Measurements from ENCODE around the gene TCEANC. TPM values are rescaled to one million over a fixed set of nuclear protein-coding genes. Genes with fewer than 3 reads are reported as not detected.

Gene TCEANC
- total RNA-seq, 1 experiment from 2014 or later: 4.0 TPM

- Mint-ChIP-seq H3K36me3 (ENCODE audit: insufficient read depth, unreplicated experiment) (no peaks in the 10 kb centered on the region), H3K27me3 (ENCODE audit: insufficient read depth, unreplicated experiment) (peaks cover 51% of the 10 kb centered on the region), H3K9me3 (ENCODE audit: unreplicated experiment) (no peaks in the 10 kb centered on the region), H3K27ac (ENCODE audit: low read depth, unreplicated experiment) (no peak overlapping the region), H3K4me1 (ENCODE audit: insufficient read depth, unreplicated experiment) (peaks cover 13% of the 10 kb centered on the region), H3K4me3 (ENCODE audit: unreplicated experiment) (no peak overlapping the region)
- no TSS peak for BruUV-seq (replicated peaks)
- no peak for DNase-seq (ENCODE audit: unreplicated experiment)
- POLR2A ChIA-PET: interaction anchor here (0.6 to 1.1 kb wide), 5 partner anchors 19 to 215 kb away, joined by 3 to 5 read pairs (median 4); partner anchors contain the start of gene RAB9A
- no peak for TF ChIP-seq CTCF (IDR thresholded peaks at IDR 0.05; ENCODE audit: unreplicated experiment)
- CTCF ChIA-PET: interaction anchor here (0.5 to 2.5 kb wide), 7 partner anchors 47 to 1712 kb away, joined by 3 to 16 read pairs (median 5); no protein-coding TSS in a partner anchor
- intact Hi-C loops (cut with micrococcal nuclease): loop anchor here (10.0 kb wide), 1 partner anchor 245 kb away; no protein-coding TSS in a partner anchor
Measured at GRCh38 chrX:13649838-13650237, 3.1 kb upstream of the TCEANC start.

DNA sequence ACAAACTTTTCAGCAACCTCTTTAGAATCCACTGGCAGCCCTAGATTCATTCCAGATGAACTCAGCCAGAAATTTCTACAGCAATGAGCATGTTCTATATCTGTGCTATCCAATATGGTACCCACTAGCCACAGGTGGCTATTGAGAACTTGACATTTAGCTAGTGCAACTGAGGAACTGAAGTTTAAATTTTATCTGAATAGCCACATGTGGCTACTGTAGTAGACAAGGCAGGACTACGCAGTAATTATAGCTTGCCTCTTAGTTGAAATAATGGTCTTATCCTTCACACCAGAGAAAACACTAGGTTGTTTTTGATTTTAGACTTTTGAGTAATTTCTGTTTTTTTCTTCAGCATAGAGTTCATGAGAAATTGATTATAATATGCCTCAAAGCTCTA, 2.6 kb upstream of the TCEANC start:
- Mint-ChIP-seq H3K36me3 (ENCODE audit: insufficient read depth, unreplicated experiment) (no peaks in the 10 kb centered on the region), H3K4me1 (ENCODE audit: insufficient read depth, unreplicated experiment) (peaks cover 13% of the 10 kb centered on the region), H3K4me3 (ENCODE audit: unreplicated experiment) (no peak overlapping the region), H3K9me3 (ENCODE audit: unreplicated experiment) (no peaks in the 10 kb centered on the region), H3K27ac (ENCODE audit: low read depth, unreplicated experiment) (no peak overlapping the region), H3K27me3 (ENCODE audit: insufficient read depth, unreplicated experiment) (peaks cover 46% of the 10 kb centered on the region)
- DNase-seq (ENCODE audit: unreplicated experiment): no peak
- ChIA-PET POLR2A (interaction anchor here (0.6 to 2.1 kb wide), 7 partner anchors 19 to 215 kb away, joined by 3 to 8 read pairs (median 4); partner anchors contain the start of genes OFD1, RAB9A and TRAPPC2), CTCF (interaction anchor here (0.5 to 2.5 kb wide), 5 partner anchors 46 to 1712 kb away, joined by 3 to 16 read pairs (median 5); no protein-coding TSS in a partner anchor)
- no TSS peak for BruUV-seq (replicated peaks)
- TF ChIP-seq CTCF (IDR thresholded peaks at IDR 0.05; ENCODE audit: unreplicated experiment): no peak
- intact Hi-C loops (cut with micrococcal nuclease): loop anchor here (10.0 kb wide), 1 partner anchor 244 kb away; no protein-coding TSS in a partner anchor

- no peak for TF ChIP-seq CTCF (IDR thresholded peaks at IDR 0.05; ENCODE audit: unreplicated experiment)
- no peak overlapping the region for H3K27ac Mint-ChIP-seq (ENCODE audit: low read depth, unreplicated experiment)
- no peaks in the 10 kb centered on the region for H3K9me3 Mint-ChIP-seq (ENCODE audit: unreplicated experiment)
- ChIA-PET CTCF (interaction anchor here (2.1 to 2.5 kb wide), 2 partner anchors 144 to 146 kb away, joined by 7 to 16 read pairs; no protein-coding TSS in a partner anchor), POLR2A (interaction anchor here (0.7 to 2.1 kb wide), 5 partner anchors 18 to 86 kb away, joined by 3 to 8 read pairs (median 4); partner anchors contain the start of genes OFD1, RAB9A and TRAPPC2)
- DNase-seq (ENCODE audit: unreplicated experiment): no peak
- peaks cover 8% of the 10 kb centered on the region for H3K4me1 Mint-ChIP-seq (ENCODE audit: insufficient read depth, unreplicated experiment)
- H3K36me3 Mint-ChIP-seq (ENCODE audit: insufficient read depth, unreplicated experiment): no peaks in the 10 kb centered on the region
- peaks cover 38% of the 10 kb centered on the region for H3K27me3 Mint-ChIP-seq (ENCODE audit: insufficient read depth, unreplicated experiment)
- no peak overlapping the region for H3K4me3 Mint-ChIP-seq (ENCODE audit: unreplicated experiment)
- no TSS peak for BruUV-seq (replicated peaks)
- intact Hi-C loops (cut with micrococcal nuclease): loop anchor here (10.0 kb wide), 1 partner anchor 244 kb away; no protein-coding TSS in a partner anchor
Measured at GRCh38 chrX:13651150-13651549, 1.8 kb upstream of the TCEANC start.

DNA sequence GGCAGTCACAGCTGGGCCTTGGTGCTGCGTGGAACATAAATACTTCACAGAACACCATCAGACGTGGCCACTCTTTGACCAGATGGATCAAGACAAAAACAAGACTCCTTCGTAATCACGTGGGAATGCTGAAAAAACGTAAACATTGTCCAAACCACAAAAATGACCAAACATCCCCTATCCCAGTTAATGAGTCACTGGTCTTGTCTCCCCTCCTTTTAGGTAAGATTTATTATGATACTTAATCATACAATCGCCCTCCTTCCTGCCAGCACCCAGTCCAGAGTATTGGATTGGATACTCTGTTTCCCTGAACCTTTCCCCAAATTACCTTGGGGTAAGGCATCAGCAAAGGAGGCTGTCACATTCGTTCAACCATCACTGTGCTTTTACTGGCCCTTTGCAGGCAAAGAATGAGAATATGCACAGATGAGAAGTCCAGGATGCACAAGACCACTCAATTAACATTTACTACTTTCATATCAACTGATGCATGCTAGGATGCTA, 601 bp upstream of the TCEANC start:
- POLR2A ChIA-PET: interaction anchor here (0.6 to 2.1 kb wide), 13 partner anchors 11 to 377 kb away, joined by 3 to 31 read pairs (median 6); partner anchors contain the start of genes GEMIN8, OFD1, RAB9A and TRAPPC2
- intact Hi-C loops (cut with micrococcal nuclease): loop anchor here (10.0 kb wide), 1 partner anchor 242 kb away; no protein-coding TSS in a partner anchor
- BruUV-seq (replicated peaks): no TSS peak
- peaks cover 28% of the 10 kb centered on the region for H3K27me3 Mint-ChIP-seq (ENCODE audit: insufficient read depth, unreplicated experiment)
- H3K27ac Mint-ChIP-seq (ENCODE audit: low read depth, unreplicated experiment): peak overlapping the region; percentile 59
- peak; percentile 76 for DNase-seq (ENCODE audit: unreplicated experiment)
- no peaks in the 10 kb centered on the region for H3K36me3 Mint-ChIP-seq (ENCODE audit: insufficient read depth, unreplicated experiment)
- H3K4me1 Mint-ChIP-seq (ENCODE audit: insufficient read depth, unreplicated experiment): peaks cover 5% of the 10 kb centered on the region
- CTCF ChIA-PET: interaction anchor here (0.5 to 2.5 kb wide), 3 partner anchors 145 to 383 kb away, joined by 3 to 16 read pairs (median 4); no protein-coding TSS in a partner anchor
- H3K4me3 Mint-ChIP-seq (ENCODE audit: unreplicated experiment): peak overlapping the region; percentile 89
- no peak for TF ChIP-seq CTCF (IDR thresholded peaks at IDR 0.05; ENCODE audit: unreplicated experiment)
- H3K9me3 Mint-ChIP-seq (ENCODE audit: unreplicated experiment): no peaks in the 10 kb centered on the region

All from MCF 10A (cell line).